ENCODE data around the gene FBXL12. TPM values are rescaled to one million over a fixed set of nuclear protein-coding genes. Genes with fewer than 3 reads are reported as not detected.

The FBXL12 gene
- total and polyA plus RNA-seq, 2 experiments from 2014 or later, result 23.5 to 25.4 TPM

GRCh38 chr19:9854282-9854846 lies 35.5 kb upstream of the FBXL12 start:
- Mint-ChIP-seq H3K9me3 (no peaks in the 10 kb centered on the region; the same call in 2 of the 3 replicates), H3K27ac (no peak overlapping the region), H3K4me3 (no peak overlapping the region), H3K36me3 (ENCODE audit: low read depth) (peaks cover 35% of the 10 kb centered on the region; the same call in 2 of the 3 replicates), H3K4me1 (peaks cover 12% of the 10 kb centered on the region), H3K27me3 (ENCODE audit: insufficient read depth, low read depth, poor library complexity) (peaks cover 13% of the 10 kb centered on the region)
- Histone ChIP-seq H3K27me3 (ENCODE audit: insufficient read depth) (no peaks in the 10 kb centered on the region), H3K36me3 (ENCODE audit: insufficient read depth) (no peaks in the 10 kb centered on the region; the same call in 1 of the 2 replicates), H3K79me2 (replicated peaks; ENCODE audit: insufficient read depth) (no peaks in the 10 kb centered on the region), H3K4me3 (no peak overlapping the region), H3F3A (replicated peaks; ENCODE audit: low read depth) (no peaks in the 10 kb centered on the region), H3K4me1 (ENCODE audit: insufficient read depth) (peaks cover 10% of the 10 kb centered on the region; the same call in 1 of the 2 replicates), H3K9me2 (ENCODE audit: insufficient read depth) (no peaks in the 10 kb centered on the region), H3K4me2 (no peak overlapping the region), H4K20me1 (replicated peaks; ENCODE audit: insufficient read depth) (peaks cover 5% of the 10 kb centered on the region; the same call in 1 of the 2 replicates), H3K27ac (ENCODE audit: low read depth) (no peak overlapping the region), H2AFZ (no peak overlapping the region)
- TF ChIP-seq ZNF331 (CRISPR knock-in tag; IDR thresholded peaks at IDR 0.05; ENCODE audit: low read depth) (no peak), STAT1 (IDR thresholded peaks at IDR 0.05; ENCODE audit: unreplicated experiment) (no peak), REST (IDR thresholded peaks at IDR 0.05; ENCODE audit: unreplicated experiment) (no peak), ETS1 (IDR thresholded peaks at IDR 0.05) (no peak), CREB1 (CRISPR knock-in tag; IDR thresholded peaks at IDR 0.05; ENCODE audit: low read depth) (no peak), NANOG (IDR thresholded peaks at IDR 0.05; ENCODE audit: borderline replicate concordance) (no peak), CTCF (conservative IDR thresholded peaks at IDR 0.05; ENCODE audit: low read depth in 2 of 2) (no peak), ZNF462 (CRISPR knock-in tag; IDR thresholded peaks at IDR 0.05) (no peak), EZH2phosphoT487 (IDR thresholded peaks at IDR 0.05; ENCODE audit: unreplicated experiment) (no peak), ZNF114 (CRISPR knock-in tag; IDR thresholded peaks at IDR 0.05) (no peak), EZH2 (IDR thresholded peaks at IDR 0.05; ENCODE audit: low read depth, unreplicated experiment) (no peak), JUNB (IDR thresholded peaks at IDR 0.05; ENCODE audit: unreplicated experiment) (no peak), POLR2AphosphoS5 (IDR thresholded peaks at IDR 0.05; ENCODE audit: low read depth) (no peak; the same call in 1 of the 2 replicates)
- ATAC-seq (no peak), DNase-seq (ENCODE audit: low spot score) (no peak)

All from GM23338 (cell line).